C4-2B (cell line): ENCODE data around the gene FNDC1.

ENCODE experiments used
- ZFX ChIP-seq: fragments of 450-650 bp; IDR thresholded peaks from 2 replicates; pipeline ENCODE4 v1.6.1; 2017
- TF ChIP-seq, protein P1 (sequence below): fragments of 450-650 bp; conservative IDR thresholded peaks from 2 replicates; pipeline ENCODE4 v1.5.1; 2017; ENCODE audit warnings: mild to moderate bottlenecking

DNA sequence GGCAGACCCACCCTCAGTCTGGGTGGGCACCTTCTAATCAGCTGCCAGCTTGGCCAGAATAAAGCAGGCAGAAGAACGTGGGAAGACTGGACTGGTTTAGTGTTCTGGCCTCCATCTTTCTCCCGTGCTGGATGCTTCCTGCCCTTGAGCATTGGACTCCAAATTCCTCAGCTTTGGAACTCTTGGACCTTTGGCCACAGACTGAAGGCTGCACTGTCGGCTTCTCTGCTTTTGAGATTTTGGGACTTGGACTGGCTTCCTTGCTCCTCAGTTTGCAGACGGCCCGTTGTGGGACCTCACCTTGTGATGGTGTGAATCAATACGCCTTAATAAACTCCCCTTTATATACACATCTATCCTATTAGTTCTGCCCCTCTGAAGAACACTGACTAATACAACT lies 20.6 kb upstream of the FNDC1 start:
- TF ChIP-seq, protein P1, sequence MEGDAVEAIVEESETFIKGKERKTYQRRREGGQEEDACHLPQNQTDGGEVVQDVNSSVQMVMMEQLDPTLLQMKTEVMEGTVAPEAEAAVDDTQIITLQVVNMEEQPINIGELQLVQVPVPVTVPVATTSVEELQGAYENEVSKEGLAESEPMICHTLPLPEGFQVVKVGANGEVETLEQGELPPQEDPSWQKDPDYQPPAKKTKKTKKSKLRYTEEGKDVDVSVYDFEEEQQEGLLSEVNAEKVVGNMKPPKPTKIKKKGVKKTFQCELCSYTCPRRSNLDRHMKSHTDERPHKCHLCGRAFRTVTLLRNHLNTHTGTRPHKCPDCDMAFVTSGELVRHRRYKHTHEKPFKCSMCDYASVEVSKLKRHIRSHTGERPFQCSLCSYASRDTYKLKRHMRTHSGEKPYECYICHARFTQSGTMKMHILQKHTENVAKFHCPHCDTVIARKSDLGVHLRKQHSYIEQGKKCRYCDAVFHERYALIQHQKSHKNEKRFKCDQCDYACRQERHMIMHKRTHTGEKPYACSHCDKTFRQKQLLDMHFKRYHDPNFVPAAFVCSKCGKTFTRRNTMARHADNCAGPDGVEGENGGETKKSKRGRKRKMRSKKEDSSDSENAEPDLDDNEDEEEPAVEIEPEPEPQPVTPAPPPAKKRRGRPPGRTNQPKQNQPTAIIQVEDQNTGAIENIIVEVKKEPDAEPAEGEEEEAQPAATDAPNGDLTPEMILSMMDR = no peak
- TF ChIP-seq ZFX = no peak
